HG03280 (cell line): ENCODE data around the gene ATP5F1C.
"Not testable (repeated sequence)": the region's sequence is repeated elsewhere in the genome, so short reads cannot be mapped to it uniquely, and the experiment has no call there.

Experiments used
- ATAC-seq: cut with Tn5 transposase; IDR thresholded peaks from one replicate; pipeline ENCODE4 v1.9.1; 2021; ENCODE audit warnings: mild to moderate bottlenecking, moderate library complexity; ENCODE audit not compliant: unreplicated experiment

ATP5F1C gene

GRCh38 chr10:7792541-7792940 is 4.6 kb downstream of the ATP5F1C start:
- no peak for ATAC-seq

GRCh38 chr10:7794251-7795026 is 6.5 kb downstream of the ATP5F1C start:
- ATAC-seq: no peak

- ATAC-seq: no peak
Measured at GRCh38 chr10:7795605-7796004, 7.6 kb downstream of the ATP5F1C start.

- ATAC-seq: no peak
Measured at GRCh38 chr10:7797582-7797981, 9.6 kb downstream of the ATP5F1C start.

- no peak for ATAC-seq
Measured at GRCh38 chr10:7802606-7803005, 14.6 kb downstream of the ATP5F1C start.

- ATAC-seq: no peak
Measured at GRCh38 chr10:7804216-7804615, 16.2 kb downstream of the ATP5F1C start.

GRCh38 chr10:7804741-7805140 is 16.8 kb downstream of the ATP5F1C start:
- no peak for ATAC-seq

GRCh38 chr10:7808686-7809267 is 20.8 kb downstream of the ATP5F1C start:
- ATAC-seq: no peak

GRCh38 chr10:7810443-7810842 is 22.5 kb downstream of the ATP5F1C start:
- ATAC-seq: no peak

- no peak for ATAC-seq
Measured at GRCh38 chr10:7811000-7811399, 23.0 kb downstream of the ATP5F1C start.

- ATAC-seq: not testable (repeated sequence)
Measured at GRCh38 chr10:7811743-7812142, 23.8 kb downstream of the ATP5F1C start.

- no peak for ATAC-seq
Measured at GRCh38 chr10:7813481-7813880, 25.5 kb downstream of the ATP5F1C start.

GRCh38 chr10:7817576-7817975 is 29.6 kb downstream of the ATP5F1C start:
- no peak for ATAC-seq

- ATAC-seq: peak; percentile 25
Measured at GRCh38 chr10:7817984-7818294, 30.0 kb downstream of the ATP5F1C start.

GRCh38 chr10:7818295-7819120 is 30.5 kb downstream of the ATP5F1C start, which contains the start of gene TAF3:
Gene TAF3, plus strand, starts transcription at chr10:7818505. Its CDS starts 205 bp downstream, at chr10:7818710.
- peak; percentile 89 for ATAC-seq

GRCh38 chr10:7819121-7819460 is 31.1 kb downstream of the ATP5F1C start:
- peak; percentile 35 for ATAC-seq

- ATAC-seq: no peak
Measured at GRCh38 chr10:7824251-7824650, 36.3 kb downstream of the ATP5F1C start.

GRCh38 chr10:7826971-7827370 is 39.0 kb downstream of the ATP5F1C start:
- ATAC-seq: no peak

GRCh38 chr10:7829289-7829834 is 41.4 kb downstream of the ATP5F1C start:
- ATAC-seq: no peak

GRCh38 chr10:7832060-7832459 is 44.1 kb downstream of the ATP5F1C start:
- ATAC-seq: no peak

- ATAC-seq: no peak
Measured at GRCh38 chr10:7833210-7833609, 45.2 kb downstream of the ATP5F1C start.

GRCh38 chr10:7834262-7834661 is 46.3 kb downstream of the ATP5F1C start:
- no peak for ATAC-seq
